Measurements from ENCODE around the gene SLFN12L. TPM values are rescaled to one million over a fixed set of nuclear protein-coding genes. Genes with fewer than 3 reads are reported as not detected.

The SLFN12L gene
- total and polyA plus RNA-seq, 2 donors (not counting 1 experiment from before 2014, with no cell fraction given): 0.43 to 3.8 TPM

- Histone ChIP-seq H4K20me1 (ENCODE audit: control insufficient read depth, insufficient read depth, low read length, poor library complexity, severe bottlenecking) (no peaks in the 10 kb centered on the region), H2AFZ (ENCODE audit: insufficient read depth, low read depth, low read length, poor library complexity, severe bottlenecking) (no peak overlapping the region), H3K4me2 (replicated peaks; ENCODE audit: low read depth, low read length, poor library complexity, severe bottlenecking) (no peak overlapping the region), H3K9me3 (ENCODE audit: control extremely low read depth in 1 of 3, control insufficient read depth in 2 of 3, insufficient read depth in 1 of 3, low read length in 2 of 3) (no peaks in the 10 kb centered on the region), H3K4me3 (ENCODE audit: control extremely low read depth in 1 of 5, extremely low read depth in 1 of 5, insufficient read depth in 1 of 5, low read depth in 2 of 5, low read length in 4 of 5) (no peak overlapping the region), H3K9ac (ENCODE audit: low read length) (no peak overlapping the region), H3K36me3 (replicated peaks in 1 of 2; ENCODE audit: control extremely low read depth in 1 of 2, control insufficient read depth in 1 of 2, extremely low read depth in 1 of 2, insufficient read depth in 2 of 2, low read length in 1 of 2) (no peaks in the 10 kb centered on the region), H3K79me2 (ENCODE audit: control insufficient read depth, insufficient read depth, low read length) (no peaks in the 10 kb centered on the region), H3K27me3 (replicated peaks in 1 of 4; ENCODE audit: control extremely low read depth in 1 of 4, control insufficient read depth in 3 of 4, insufficient read depth in 4 of 4, low read length in 3 of 4) (no peaks in the 10 kb centered on the region), H3K4me1 (ENCODE audit: control insufficient read depth in 2 of 2, insufficient read depth in 2 of 2, low read length in 2 of 2) (peaks cover 3 to 5% of the 10 kb centered on the region in 2 donors), H3K27ac (ENCODE audit: low read length in 2 of 2) (no peak overlapping the region)
- TF ChIP-seq EZH2 (IDR thresholded peaks at IDR 0.05; ENCODE audit: borderline replicate concordance, insufficient read depth, low read depth, low read length, poor library complexity, severe bottlenecking) (no peak), CTCF (IDR thresholded peaks at IDR 0.05) (no peak)
- Mint-ChIP-seq H3K9me3 (ENCODE audit: insufficient read depth) (no peaks in the 10 kb centered on the region), H3K4me3 (no peak overlapping the region), H3K27ac (no peak overlapping the region), H3K27me3 (no peaks in the 10 kb centered on the region), H3K4me1 (peaks cover 18% of the 10 kb centered on the region)
- intact Hi-C loops (cut with micrococcal nuclease): loop anchor here (10.0 kb wide), 1 partner anchor 1110 kb away; no protein-coding TSS in a partner anchor
- ChIA-PET CTCF (interaction anchor here (0.7 to 12.8 kb wide), 14 partner anchors 13 to 367 kb away, joined by 3 to 360 read pairs (median 4); partner anchors contain the start of gene SLFN13), POLR2A (interaction anchor here (0.7 kb wide), 2 partner anchors 223 to 352 kb away, joined by 3 to 5 read pairs; no protein-coding TSS in a partner anchor)
- DNase-seq (no peak), ATAC-seq (ENCODE audit: low read depth) (no peak)
- WGBS (ENCODE audit: insufficient coverage): no CpG with 5 or more reads among the region's 3 CpGs
These were observed 2.8 kb downstream of the SLFN12L start for GRCh38 chr17:35534576-35535093.

- Histone ChIP-seq H3K4me3 (ENCODE audit: control extremely low read depth in 1 of 5, extremely low read depth in 1 of 5, insufficient read depth in 1 of 5, low read depth in 2 of 5, low read length in 4 of 5) (no peak overlapping the region), H3K27me3 (replicated peaks in 1 of 4; ENCODE audit: control extremely low read depth in 1 of 4, control insufficient read depth in 3 of 4, insufficient read depth in 4 of 4, low read length in 3 of 4) (no peaks in the 10 kb centered on the region), H3K79me2 (ENCODE audit: control insufficient read depth, insufficient read depth, low read length) (no peaks in the 10 kb centered on the region), H3K27ac (ENCODE audit: low read length in 2 of 2) (no peak overlapping the region), H3K4me2 (replicated peaks; ENCODE audit: low read depth, low read length, poor library complexity, severe bottlenecking) (no peak overlapping the region), H3K9ac (ENCODE audit: low read length) (no peak overlapping the region), H2AFZ (ENCODE audit: insufficient read depth, low read depth, low read length, poor library complexity, severe bottlenecking) (no peak overlapping the region), H3K4me1 (ENCODE audit: control insufficient read depth in 2 of 2, insufficient read depth in 2 of 2, low read length in 2 of 2) (no peaks in the 10 kb centered on the region), H3K36me3 (replicated peaks in 1 of 2; ENCODE audit: control extremely low read depth in 1 of 2, control insufficient read depth in 1 of 2, extremely low read depth in 1 of 2, insufficient read depth in 2 of 2, low read length in 1 of 2) (no peaks in the 10 kb centered on the region), H3K9me3 (ENCODE audit: control extremely low read depth in 1 of 3, control insufficient read depth in 2 of 3, insufficient read depth in 1 of 3, low read length in 2 of 3) (no peaks in the 10 kb centered on the region), H4K20me1 (ENCODE audit: control insufficient read depth, insufficient read depth, low read length, poor library complexity, severe bottlenecking) (no peaks in the 10 kb centered on the region)
- Mint-ChIP-seq H3K9me3 (ENCODE audit: insufficient read depth) (no peaks in the 10 kb centered on the region), H3K27ac (no peak overlapping the region), H3K27me3 (peaks cover 10% of the 10 kb centered on the region), H3K4me1 (peaks cover 1% of the 10 kb centered on the region), H3K4me3 (no peak overlapping the region)
- TF ChIP-seq EZH2 (IDR thresholded peaks at IDR 0.05; ENCODE audit: borderline replicate concordance, insufficient read depth, low read depth, low read length, poor library complexity, severe bottlenecking) (no peak), CTCF (IDR thresholded peaks at IDR 0.05) (no peak)
- ATAC-seq (ENCODE audit: low read depth): no peak
- intact Hi-C loops (cut with micrococcal nuclease): loop anchor here (10.0 kb wide), 1 partner anchor 1106 kb away; no protein-coding TSS in a partner anchor
- CTCF ChIA-PET: interaction anchor here (12.8 kb wide), 1 partner anchor 218 kb away, joined by 360 read pairs; no protein-coding TSS in a partner anchor
- POLR2A ChIA-PET: interaction anchor here (0.6 kb wide), 1 partner anchor 244 kb away, joined by 3 read pairs; no protein-coding TSS in a partner anchor
- WGBS (ENCODE audit: insufficient coverage): no CpG with 5 or more reads among the region's 1 CpG
- no peak for DNase-seq
These were observed 6.3 kb downstream of the SLFN12L start for GRCh38 chr17:35531160-35531559.

All from B cell (primary cell).